NB4 (cell line): ENCODE measurements around the gene KCNJ10.
A peak's percentile ranks its signal among the peaks of the same experiment; 100 is the strongest.

Experiments used
- DNase-seq: peaks from one replicate; pipeline ENCODE4 v3.0.0; 2010; ENCODE audit warnings: low read depth
- H3K4me3 ChIP-seq: one replicate; pipeline ENCODE4 v1.5.1; 2011; ENCODE audit warnings: mild to moderate bottlenecking, low read depth, low read length, moderate library complexity
- CTCF ChIP-seq: IDR thresholded peaks from one replicate; pipeline ENCODE4 v1.5.1; 2012; ENCODE audit warnings: low read depth, low read length
- MAX ChIP-seq: IDR thresholded peaks from 2 replicates; pipeline ENCODE4 v1.6.1; 2011; ENCODE audit warnings: low read depth, low read length
- MYC ChIP-seq: IDR thresholded peaks from 2 replicates; pipeline ENCODE4 v1.6.1; 2011; ENCODE audit warnings: low read depth, low read length
- POLR2A ChIP-seq: IDR thresholded peaks from 2 replicates; pipeline ENCODE4 v1.6.1; 2011; ENCODE audit warnings: mild to moderate bottlenecking; ENCODE audit not compliant: insufficient read length; ENCODE audit errors: extremely low read depth

The KCNJ10 gene

GRCh38 chr1:160001440-160001839 is 68.5 kb downstream of the KCNJ10 start:
- DNase-seq: no peak
- no peak overlapping the region for H3K4me3 ChIP-seq
- TF ChIP-seq MAX (no peak), MYC (no peak), POLR2A (no peak)

GRCh38 chr1:159999204-159999603 is 70.8 kb downstream of the KCNJ10 start:
- no peak for DNase-seq
- TF ChIP-seq MYC (no peak), POLR2A (no peak), CTCF (no peak), MAX (no peak)
- H3K4me3 ChIP-seq: no peak overlapping the region

- H3K4me3 ChIP-seq: no peak overlapping the region
- TF ChIP-seq MYC: no peak
- TF ChIP-seq MAX: no peak
- no peak for TF ChIP-seq POLR2A
- no peak for TF ChIP-seq CTCF
- no peak for DNase-seq
These were observed 73.3 kb downstream of the KCNJ10 start for GRCh38 chr1:159996653-159997052.

- TF ChIP-seq MAX: no peak
- no peak overlapping the region for H3K4me3 ChIP-seq
- DNase-seq: no peak
These were observed 75.1 kb downstream of the KCNJ10 start for GRCh38 chr1:159994896-159995295.

- DNase-seq: no peak
- TF ChIP-seq MAX: no peak
- TF ChIP-seq CTCF: no peak
- no peak for TF ChIP-seq POLR2A
- H3K4me3 ChIP-seq: no peak overlapping the region
These were observed 76.0 kb downstream of the KCNJ10 start for GRCh38 chr1:159993911-159994310.

- DNase-seq: no peak
- H3K4me3 ChIP-seq: no peak overlapping the region
- TF ChIP-seq POLR2A (no peak), CTCF (no peak), MYC (no peak), MAX (no peak)
These were observed 77.8 kb downstream of the KCNJ10 start for GRCh38 chr1:159992161-159992560.

GRCh38 chr1:159991513-159991912 is 78.4 kb downstream of the KCNJ10 start:
- H3K4me3 ChIP-seq: no peak overlapping the region
- DNase-seq: peak; percentile 45
- TF ChIP-seq MYC (no peak), POLR2A (no peak), CTCF (no peak), MAX (no peak)
